ENCODE data around the gene TOX4.

Gene TOX4

DNA sequence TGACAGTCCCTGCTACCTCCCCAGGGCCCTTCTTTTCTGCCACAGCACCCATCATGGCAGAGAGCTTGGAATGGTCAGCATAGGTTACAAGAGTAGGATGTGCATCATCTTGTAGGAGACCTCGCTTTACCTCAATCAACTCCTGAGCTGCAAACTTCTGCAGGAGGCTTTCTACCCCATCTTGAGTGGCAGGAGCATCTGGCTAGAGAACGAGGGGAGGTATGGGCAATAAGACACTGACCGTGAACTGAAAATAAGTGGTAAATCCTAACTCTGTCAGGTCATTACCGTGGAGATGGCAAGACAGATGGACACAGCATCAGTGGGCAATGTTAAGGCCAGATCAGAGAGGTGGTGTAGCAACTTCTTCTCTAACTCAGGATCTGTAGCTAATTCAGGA, 26.4 kb downstream of the TOX4 start:
- DNase-seq (ENCODE audit: low read depth): no peak

GRCh38 chr14:21505012-21505553, 28.1 kb downstream of the TOX4 start:
- DNase-seq (ENCODE audit: low read depth): no peak

- DNase-seq (ENCODE audit: low read depth): no peak
These were observed 29.6 kb downstream of the TOX4 start for GRCh38 chr14:21506557-21506956.

GRCh38 chr14:21509432-21510143, 32.6 kb downstream of the TOX4 start:
- DNase-seq (ENCODE audit: low read depth): no peak

DNA sequence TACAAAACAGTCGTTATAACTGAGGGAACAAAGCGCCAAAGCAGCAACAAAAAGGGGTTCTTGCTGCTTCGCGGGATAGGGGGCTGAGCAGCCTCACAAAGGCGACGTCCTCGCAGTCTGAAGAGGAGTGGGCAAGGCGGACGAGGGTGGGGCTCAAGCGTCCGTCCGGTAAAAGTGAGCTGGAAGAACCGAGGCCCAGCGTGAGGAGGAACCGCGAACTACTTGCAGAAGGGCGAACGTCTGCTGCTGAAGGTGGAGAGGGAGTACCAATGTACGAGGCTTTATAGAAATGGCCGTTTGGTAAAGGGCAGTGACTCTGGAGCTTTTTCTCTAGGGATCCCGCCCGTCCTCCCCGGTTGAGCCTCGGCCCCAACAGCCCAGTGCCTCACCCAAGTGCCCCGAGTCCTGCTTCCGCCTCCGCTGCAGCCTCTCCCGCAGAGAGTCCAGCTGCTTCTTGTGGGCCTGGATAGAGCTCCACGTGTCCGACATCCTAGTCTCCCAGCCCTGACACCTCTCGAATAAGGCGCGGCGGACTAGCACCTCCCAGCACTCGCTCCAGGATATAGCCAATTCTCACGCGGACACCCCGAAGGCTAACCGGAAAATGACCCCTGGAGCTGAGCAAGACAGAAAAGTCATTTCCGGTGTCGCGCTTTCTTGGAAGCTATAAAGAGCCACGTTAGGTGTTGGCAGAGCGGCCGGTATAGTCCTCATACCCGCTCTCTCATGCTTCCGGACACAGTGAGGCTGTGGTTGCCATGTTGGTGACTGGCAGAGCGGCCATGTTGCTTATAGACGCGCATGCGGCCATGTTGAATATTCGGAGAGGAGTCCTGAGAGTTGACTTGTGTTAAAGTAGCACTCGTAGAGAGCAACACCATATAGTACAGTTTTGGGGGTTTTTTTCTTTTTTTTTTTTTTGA, 34.0 kb downstream of the TOX4 start, which contains the start of gene METTL3:
Gene METTL3 (minus strand): TSS at position 606 of the 923 bp plus-strand sequence. CDS start 117 bp downstream, at position 489.
- peak; percentile 100 for DNase-seq (ENCODE audit: low read depth)

GRCh38 chr14:21514341-21514740, 37.3 kb downstream of the TOX4 start:
- no peak for DNase-seq (ENCODE audit: low read depth)

DNA sequence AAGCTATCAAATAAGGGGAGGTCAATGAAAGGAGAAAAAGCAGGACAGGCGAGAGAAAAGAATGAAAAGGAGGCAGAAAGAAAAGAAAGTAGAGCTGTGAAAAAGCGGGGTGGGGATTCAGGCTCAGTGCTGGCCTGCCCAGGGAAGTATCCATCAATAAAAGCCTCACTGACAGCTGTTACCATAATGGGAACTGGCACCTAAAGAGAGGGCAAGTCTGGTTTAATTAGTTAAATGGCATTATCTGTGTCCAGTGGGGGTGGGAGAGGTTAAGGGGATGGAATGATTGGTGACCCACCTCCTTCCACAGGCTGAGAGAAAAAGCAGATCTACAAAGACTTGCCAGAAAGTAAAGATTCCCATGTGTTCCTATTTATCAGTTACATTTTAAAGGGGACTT, 41.7 kb downstream of the TOX4 start:
- no peak for DNase-seq (ENCODE audit: low read depth)

DNA sequence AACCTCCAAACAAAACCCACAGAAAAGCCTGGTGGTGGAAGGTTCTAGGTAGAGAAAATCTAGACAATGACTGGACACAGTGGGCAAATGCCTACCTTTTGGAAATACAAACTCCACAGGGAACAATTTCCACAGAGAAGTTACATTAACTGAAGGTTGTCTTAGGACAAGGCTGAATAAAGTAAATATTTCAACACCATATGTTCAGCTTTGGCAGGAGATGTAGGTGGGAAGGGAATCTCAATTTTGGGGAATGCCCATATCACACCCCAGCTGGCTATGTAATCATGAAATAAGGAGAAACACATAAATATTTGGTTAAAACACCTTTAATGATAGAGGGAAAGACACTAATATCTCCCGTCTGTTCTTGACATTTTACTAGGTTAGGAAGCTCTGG, 43.8 kb downstream of the TOX4 start:
- no peak for DNase-seq (ENCODE audit: low read depth)

- DNase-seq (ENCODE audit: low read depth): peak; percentile 74
These were observed 44.5 kb downstream of the TOX4 start for GRCh38 chr14:21521501-21521900.

DNA sequence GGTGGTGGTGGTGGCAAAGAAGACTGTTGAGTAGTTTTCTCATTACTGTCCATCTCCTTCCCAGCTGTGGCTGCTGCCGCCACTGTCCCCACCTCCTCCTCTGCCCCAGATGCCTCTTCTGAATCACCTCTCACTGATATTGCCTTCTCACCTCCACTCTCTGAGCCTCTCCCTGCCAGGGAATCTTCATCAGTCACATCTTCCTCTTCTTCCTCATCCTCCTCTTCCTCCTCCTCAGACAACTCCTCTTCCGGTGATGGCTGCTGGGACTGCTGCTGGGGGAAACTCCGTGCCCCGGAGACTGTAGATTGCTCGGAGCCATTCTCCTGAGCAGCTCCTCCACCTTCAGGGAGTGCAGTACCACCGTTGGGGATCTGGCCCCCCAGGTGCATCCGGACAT, 46.2 kb downstream of the TOX4 start:
- DNase-seq (ENCODE audit: low read depth): no peak

DNA sequence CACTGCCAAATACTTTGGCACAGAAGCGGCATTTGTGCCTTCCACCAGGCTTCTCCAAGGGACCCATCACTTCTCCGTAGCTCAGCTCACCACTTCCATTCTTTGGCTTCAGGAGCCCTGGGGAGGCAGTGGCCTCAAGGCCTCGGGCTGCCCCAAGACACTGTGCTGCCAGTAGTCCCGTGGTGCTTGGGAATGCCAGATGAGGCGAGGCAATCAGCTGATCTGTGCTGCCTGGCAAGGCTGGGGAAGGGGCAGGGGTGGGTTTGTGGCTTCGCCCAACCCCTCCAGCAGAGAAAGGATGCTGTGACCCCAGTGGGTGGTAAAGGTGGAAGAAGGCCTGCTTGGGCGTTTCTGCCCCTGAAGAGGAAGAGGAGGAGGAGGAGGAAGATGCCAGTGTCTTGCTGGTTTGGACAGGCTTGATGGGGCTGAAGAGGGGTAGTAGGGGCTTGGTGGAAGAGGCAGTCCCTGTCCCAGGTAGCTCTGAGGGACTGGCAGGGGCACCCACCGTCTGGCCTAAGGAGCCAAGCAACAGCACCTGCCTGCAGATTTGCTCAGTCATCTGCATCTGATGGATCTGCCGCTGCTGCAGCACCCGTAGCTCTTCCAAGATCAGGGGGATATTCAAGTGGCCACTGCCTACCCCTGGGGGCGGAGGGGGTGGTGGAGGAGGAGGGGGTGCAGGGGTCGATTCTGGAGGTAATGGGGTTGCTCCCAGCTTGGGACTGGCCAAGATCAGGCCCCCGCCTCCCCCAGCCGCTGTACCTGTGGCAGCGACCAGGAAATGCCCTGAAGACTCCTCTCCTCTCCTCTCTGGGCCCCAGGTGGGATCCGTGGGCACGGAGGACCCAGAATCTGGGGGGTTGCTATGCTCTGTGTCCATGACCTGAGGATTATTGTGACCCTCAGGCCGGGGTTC, 47.8 kb downstream of the TOX4 start:
- DNase-seq (ENCODE audit: low read depth): no peak

GRCh38 chr14:21525571-21525961, 48.6 kb downstream of the TOX4 start:
- peak; percentile 39 for DNase-seq (ENCODE audit: low read depth)

DNA sequence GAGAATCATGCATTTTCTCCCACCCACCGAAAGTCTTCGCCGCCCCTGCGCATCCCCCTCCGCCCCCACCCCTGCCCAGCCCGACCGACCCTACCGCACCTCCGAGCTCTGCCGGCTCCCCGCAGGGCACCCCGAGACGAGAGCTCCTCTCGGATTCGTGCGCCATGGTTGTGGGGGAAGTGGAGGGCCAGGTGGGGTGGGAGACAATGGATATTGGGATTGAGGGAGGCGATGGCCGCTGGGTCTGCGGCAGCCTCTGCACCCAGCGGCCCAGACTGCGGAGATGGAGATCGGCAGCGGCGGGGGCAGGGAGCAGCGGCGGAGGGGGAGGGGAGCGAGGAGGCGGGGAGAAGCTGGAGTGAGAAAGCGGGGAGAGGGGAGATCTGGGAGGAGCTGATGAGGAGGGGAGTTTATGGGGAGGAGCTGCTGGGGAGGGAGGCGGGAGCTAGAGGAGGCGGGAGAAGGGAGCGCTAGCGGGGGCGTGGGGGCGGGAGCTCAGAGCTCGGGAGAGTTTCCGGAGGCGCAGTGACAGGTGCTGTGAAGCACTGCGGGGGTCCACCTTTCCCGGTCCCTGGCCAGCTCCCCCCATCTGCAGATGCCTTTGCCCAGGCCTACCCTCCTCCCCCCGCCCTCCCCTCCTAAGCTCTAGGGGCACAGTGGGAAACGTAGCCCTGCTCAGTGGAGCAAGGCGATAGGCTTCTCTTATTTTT, 49.1 kb downstream of the TOX4 start, which contains the start of gene SALL2:
Gene SALL2 (minus strand): TSS at position 385 of the 710 bp plus-strand sequence. CDS start 219 bp downstream, at position 166.
- peak; percentile 63 for DNase-seq (ENCODE audit: low read depth)

DNA sequence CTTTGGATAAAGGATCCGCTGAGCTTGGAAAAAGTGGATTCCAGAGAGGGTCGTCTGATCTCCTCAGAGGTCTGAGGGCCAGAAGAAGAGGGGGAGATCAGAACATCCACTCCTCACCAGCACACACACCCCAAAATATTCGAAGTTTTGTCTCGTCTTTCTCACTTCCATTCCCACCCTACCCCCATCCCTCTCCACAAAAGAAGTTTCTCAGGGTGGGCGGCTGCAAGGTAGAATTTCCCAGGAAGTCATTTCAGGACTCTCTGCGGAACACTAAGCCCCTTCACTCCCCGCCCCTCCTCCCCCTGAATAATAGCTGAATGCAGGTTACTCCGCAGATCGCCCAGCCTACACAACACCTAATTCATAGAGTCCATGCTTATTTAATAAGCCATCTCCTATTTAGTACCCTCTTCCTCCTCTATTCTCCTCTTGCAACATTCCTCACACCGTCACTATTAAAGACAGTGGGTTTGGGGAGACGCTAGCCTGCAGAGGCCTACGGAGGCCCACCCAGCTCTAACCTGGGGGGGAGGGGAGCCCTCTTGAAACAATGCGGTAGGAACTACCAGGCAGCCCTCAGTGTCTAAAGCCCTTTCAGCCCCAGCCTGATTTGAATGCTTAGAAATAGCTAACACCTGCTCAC, 49.8 kb downstream of the TOX4 start:
- DNase-seq (ENCODE audit: low read depth): no peak

DNA sequence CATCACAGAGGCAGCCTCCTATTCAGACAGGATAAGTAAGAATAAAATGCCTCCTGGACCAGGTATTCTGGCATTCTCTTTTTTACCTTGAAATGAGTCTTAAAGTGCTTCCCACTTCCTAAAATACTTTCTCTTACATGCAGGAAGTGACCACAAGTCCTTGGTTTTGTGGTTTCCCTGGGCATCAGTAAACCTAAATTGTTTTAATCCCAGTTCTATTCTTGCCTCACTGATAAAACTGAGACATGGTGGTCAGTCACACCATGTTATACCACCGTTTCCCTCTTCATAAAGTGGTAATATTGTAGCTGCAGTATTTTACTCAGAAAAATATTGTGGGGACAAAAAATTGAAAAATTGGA, 50.3 kb downstream of the TOX4 start:
- DNase-seq (ENCODE audit: low read depth): no peak

DNA sequence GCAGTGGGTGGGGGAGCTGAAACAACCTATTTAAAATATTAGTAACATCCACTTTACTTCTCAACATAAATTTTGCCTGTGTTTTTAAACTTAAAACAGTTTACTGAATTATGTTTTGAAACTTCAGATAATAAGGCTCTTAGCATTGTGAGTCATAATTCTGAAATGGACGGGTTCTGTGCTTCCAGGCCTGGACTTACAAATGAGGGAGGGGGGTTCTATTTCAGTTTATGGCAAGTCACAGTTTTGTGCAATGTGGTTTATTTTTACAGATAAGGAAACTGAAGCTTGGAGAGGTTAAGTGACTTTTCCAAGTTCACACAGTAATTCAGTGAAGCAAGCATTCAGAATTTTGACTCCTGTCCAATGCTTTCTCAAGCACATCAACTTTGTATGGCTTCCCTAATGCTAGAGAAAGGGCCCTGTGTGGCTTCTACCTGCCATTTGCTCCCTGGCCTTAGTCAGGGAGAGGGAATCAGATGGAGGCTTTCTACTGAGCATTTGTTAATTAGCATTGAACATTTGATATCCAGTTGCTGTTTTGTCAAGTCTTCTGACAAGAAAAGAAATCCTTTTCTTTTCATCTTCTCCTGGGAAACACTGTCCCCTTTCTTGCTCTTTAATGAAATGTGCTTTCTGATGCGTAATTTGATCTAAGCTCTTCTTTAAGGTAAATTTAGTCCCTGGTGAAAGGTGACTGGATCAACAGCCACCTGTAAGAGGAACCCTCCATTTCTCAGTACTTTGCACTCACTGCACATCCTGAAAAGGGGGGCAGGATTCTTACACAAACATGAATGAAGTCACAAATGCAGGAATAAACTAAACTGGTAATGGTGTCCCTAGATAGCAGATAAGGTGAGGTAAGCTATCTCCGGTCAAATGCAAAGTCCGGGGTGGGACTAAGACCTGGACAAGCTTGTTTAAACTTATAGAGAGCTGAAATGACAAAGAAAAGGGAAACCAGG, 51.7 kb downstream of the TOX4 start:
- DNase-seq (ENCODE audit: low read depth): peak; percentile 79

DNA sequence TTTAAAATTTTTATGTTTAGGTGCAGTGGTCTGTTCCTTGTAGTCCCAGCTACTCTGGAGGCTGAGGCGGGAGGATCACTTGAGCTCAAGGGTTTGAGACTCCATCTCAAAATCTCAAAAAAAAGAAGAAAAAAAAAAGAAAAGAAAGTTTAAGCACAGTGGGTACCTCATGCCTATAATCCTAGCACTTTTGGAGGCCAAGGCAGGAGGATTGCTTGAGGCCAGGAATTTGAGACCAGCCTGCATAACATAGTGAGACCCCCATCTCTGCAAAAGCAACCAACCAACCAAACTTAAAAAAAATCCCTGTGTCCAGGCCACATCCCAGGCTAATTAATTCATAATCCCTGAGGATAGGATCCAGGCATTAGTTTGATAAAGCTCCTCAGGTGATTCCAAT, 52.5 kb downstream of the TOX4 start:
- no peak for DNase-seq (ENCODE audit: low read depth)

DNA sequence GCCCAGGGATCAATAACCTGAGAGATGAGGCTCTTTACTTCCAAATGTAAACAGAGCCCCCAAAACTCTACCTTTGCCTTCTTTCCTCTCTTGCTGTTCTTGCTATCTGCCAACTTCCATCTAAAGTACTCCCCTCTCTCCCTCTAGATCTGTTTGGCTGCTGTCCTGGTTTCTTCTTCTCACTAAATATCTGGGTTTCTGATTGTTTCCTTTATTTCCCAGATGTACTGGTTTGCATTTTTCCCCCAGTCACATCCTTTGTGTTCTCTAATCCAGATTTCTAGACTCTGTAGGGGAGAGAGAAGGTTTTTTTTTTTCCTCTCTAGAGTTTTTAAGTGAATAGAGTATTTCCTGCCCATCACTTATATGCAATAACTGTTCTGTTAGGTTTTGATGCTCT, 56.3 kb downstream of the TOX4 start:
- no peak for DNase-seq (ENCODE audit: low read depth)

- no peak for DNase-seq (ENCODE audit: low read depth)
These were observed 57.6 kb downstream of the TOX4 start for GRCh38 chr14:21534576-21534975.

All from iris pigment epithelial cell (primary cell).